ENCODE measurements around the gene SLC10A7.

DNA sequence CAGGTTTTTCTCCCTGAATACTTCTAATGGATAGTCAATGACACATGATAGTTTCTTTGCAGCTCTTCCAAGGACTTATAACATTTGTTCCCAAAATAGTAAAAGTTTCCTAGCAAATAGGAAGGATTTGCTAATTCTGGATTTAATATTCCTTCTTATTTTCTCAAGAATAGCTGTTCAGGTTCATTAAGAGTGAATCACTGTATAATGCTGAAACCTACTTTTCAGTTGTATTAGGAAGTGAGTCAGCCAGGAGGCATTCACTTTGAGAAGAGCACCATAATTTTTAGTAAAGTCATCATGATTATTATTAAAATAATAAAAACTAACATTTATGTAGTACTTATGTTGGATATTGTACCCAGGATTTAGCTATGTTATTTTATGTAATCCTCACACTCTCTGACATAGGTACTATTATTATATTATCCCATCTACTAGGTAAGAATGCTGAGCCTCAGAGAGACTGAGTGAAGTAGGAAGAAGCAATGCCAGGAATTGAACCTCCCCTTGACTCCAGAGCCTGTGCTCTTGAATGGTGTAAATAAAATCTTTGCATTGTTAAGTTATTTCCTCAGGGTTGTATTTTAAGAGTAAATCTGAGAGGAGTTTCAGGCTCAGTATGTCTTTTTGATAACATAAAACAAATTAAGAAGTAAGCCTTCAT lies 192.6 kb downstream of the SLC10A7 start:
- no peak for TF ChIP-seq CTCF (IDR thresholded peaks at IDR 0.05; ENCODE audit: insufficient read depth, low read length, poor library complexity, severe bottlenecking)
- no peak for TF ChIP-seq EZH2phosphoT487 (conservative IDR thresholded peaks at IDR 0.05; ENCODE audit: low read length)

Data from SU-DHL-6 (cell line).